Vagina (tissue), 2 donors: ENCODE data around the gene SUGCT. TPM values are rescaled to one million over a fixed set of nuclear protein-coding genes. Genes with fewer than 3 reads are reported as not detected.

Experiments
- DNase-seq, 2 donors: peaks; one replicate each; pipeline ENCODE4 v3.0.0-alpha.2; 2017; ENCODE audit errors: extremely low spot score in 2 of 2
- H3K27ac ChIP-seq: fragments of 200-600 bp; sonication (generic); one replicate; pipeline ENCODE4 v1.5.1; 2019
- H3K27me3 ChIP-seq: fragments of 200-600 bp; sonication (generic); one replicate; pipeline ENCODE4 v1.5.1; 2019
- H3K36me3 ChIP-seq, 2 donors: fragments of 200-600 bp; sonication (generic); one replicate each; pipeline ENCODE4 v1.5.1; 2017 to 2019
- H3K4me1 ChIP-seq: fragments of 200-600 bp; sonication (generic); one replicate; pipeline ENCODE4 v1.5.1; 2019
- H3K4me3 ChIP-seq, 2 donors: fragments of 200-600 bp; sonication (generic); 1 replicate in 1 of 2; 2 replicates in 1 of 2; pipeline ENCODE4 v1.5.1; 2016 to 2019
- H3K9me3 ChIP-seq: fragments of 200-600 bp; sonication (generic); one replicate; pipeline ENCODE4 v1.5.1; 2019
- POLR2A ChIP-seq, 2 donors: fragments of 450-650 bp; IDR thresholded peaks; one replicate each; pipeline ENCODE4 v1.6.1; 2017; ENCODE audit warnings: antibody characterized with exemption in 2 of 2, mild to moderate bottlenecking in 2 of 2, moderate library complexity in 2 of 2
- POLR2AphosphoS5 ChIP-seq, 2 donors: sonication (generic); formaldehyde crosslinking; IDR thresholded peaks; one replicate each; pipeline ENCODE4 v1.9.0; 2017; ENCODE audit warnings: antibody characterized with exemption in 2 of 2, mild to moderate bottlenecking in 2 of 2, low read depth in 1 of 2; ENCODE audit not compliant: insufficient read depth in 1 of 2
- intact Hi-C: fragments of 100-400 bp; cut with DNase I; formaldehyde crosslinking; loops from one replicate; pipeline ENCODE4 v1.15.1; 2023
- total RNA-seq: library from RNA; depleted of rRNA; stranded (reverse); fragments of >200 nt; gene quantifications from one replicate; pipeline ENCODE4 v1.2.3, GENCODE V29; 2016
- TF ChIP-seq, protein P1 (sequence below), 3 experiments: fragments of 450-650 bp in 2 of 3; fragments of 200-600 bp in 1 of 3; sonication (generic) in 1 of 3; IDR thresholded peaks; one replicate each; pipeline ENCODE4 v1.5.1; 2017 to 2019; ENCODE audit warnings: antibody characterized with exemption in 3 of 3, mild to moderate bottlenecking in 2 of 3, moderate library complexity in 2 of 3

SUGCT gene
- total RNA-seq, 1 donor from 2014 or later, result 2.2 TPM

DNA sequence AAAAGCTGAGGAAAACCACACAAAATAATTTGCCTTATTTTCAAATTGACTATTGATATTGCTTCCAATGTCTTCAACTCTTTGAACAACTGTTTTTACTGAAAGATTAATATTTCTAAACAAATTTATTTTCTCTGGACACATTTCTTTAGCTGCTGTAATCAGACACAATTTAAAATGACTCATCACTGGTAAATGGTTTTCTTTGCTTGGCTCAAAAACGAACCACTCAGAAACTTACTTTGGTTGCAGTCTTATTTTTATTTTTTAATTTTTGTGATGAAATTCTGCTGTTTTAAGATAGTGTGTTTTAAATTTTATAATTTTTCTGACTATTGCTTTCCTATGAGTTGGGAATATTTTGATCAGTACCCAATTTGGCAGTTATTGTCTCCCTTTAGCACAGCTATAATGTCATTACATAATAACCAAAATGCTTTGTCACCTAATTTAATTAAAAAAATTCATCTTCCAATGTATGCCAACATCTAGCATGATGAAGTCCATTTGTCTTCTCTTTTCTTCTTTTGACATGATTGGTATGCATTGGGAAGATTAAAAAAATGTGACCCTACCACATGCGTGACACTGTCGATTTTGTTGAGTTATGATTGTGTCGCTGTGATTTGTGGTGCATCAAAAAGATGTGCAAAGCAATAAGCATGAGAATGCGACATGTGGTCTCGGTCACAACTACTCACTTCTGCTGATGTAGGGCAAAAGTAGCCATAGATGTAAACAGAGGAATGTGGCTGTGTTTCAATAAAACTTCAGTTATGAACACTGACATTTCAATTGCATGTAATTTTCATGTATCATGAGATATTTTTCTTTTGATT, 222.3 kb downstream of the SUGCT start:
- Histone ChIP-seq H3K4me3 (no peak overlapping the region), H3K27ac (no peak overlapping the region), H3K4me1 (no peaks in the 10 kb centered on the region), H3K36me3 (no peaks in the 10 kb centered on the region), H3K27me3 (no peaks in the 10 kb centered on the region), H3K9me3 (no peaks in the 10 kb centered on the region)
- intact Hi-C loops, result no loop called here
- no peak for DNase-seq
- TF ChIP-seq POLR2A (IDR thresholded peaks at IDR 0.05) (no peak), POLR2AphosphoS5 (IDR thresholded peaks at IDR 0.05; ENCODE audit: insufficient read depth in 1 of 2, low read depth in 1 of 2) (no peak)
- TF ChIP-seq, protein P1, sequence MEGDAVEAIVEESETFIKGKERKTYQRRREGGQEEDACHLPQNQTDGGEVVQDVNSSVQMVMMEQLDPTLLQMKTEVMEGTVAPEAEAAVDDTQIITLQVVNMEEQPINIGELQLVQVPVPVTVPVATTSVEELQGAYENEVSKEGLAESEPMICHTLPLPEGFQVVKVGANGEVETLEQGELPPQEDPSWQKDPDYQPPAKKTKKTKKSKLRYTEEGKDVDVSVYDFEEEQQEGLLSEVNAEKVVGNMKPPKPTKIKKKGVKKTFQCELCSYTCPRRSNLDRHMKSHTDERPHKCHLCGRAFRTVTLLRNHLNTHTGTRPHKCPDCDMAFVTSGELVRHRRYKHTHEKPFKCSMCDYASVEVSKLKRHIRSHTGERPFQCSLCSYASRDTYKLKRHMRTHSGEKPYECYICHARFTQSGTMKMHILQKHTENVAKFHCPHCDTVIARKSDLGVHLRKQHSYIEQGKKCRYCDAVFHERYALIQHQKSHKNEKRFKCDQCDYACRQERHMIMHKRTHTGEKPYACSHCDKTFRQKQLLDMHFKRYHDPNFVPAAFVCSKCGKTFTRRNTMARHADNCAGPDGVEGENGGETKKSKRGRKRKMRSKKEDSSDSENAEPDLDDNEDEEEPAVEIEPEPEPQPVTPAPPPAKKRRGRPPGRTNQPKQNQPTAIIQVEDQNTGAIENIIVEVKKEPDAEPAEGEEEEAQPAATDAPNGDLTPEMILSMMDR (IDR thresholded peaks at IDR 0.05), result no peak

DNA sequence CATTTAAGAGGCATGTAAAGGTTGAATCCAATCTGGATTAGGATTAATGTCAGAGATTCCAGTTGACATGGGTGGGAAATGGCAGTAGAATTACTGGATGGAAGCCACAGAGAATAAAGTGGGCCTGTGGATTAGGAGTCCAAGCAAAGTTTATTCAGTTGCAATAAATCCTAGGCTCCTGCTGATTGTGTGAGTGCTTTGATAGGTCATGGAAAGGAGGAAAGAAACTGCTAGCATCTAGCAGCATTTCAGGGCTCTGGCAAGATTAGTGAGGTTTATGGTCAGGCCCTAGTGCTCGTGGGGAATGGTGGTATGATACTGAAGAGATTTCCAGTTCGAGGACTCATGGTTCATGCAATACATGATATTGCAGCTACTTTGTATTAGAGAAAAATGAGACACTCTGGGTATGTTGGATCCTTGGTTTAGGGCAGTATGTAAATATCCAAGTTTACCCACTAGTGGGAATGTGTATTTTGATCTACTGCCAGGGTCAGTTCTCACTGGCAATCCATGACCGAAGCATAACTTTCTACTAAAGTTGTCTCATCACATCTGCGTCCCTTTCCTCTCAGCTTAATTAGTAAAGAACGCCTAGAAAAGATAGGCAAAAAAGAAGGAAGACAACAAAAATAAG, 235.0 kb downstream of the SUGCT start:
- no peaks in the 10 kb centered on the region for H3K36me3 ChIP-seq
- intact Hi-C loops, result no loop called here
- TF ChIP-seq POLR2A (IDR thresholded peaks at IDR 0.05) (no peak), POLR2AphosphoS5 (IDR thresholded peaks at IDR 0.05; ENCODE audit: insufficient read depth in 1 of 2, low read depth in 1 of 2) (no peak)
- TF ChIP-seq, protein P1 (IDR thresholded peaks at IDR 0.05), result no peak
- no peak for DNase-seq
- H3K9me3 ChIP-seq, result no peaks in the 10 kb centered on the region
- no peaks in the 10 kb centered on the region for H3K27me3 ChIP-seq
- H3K4me3 ChIP-seq, result no peak overlapping the region
- no peaks in the 10 kb centered on the region for H3K4me1 ChIP-seq
- no peak overlapping the region for H3K27ac ChIP-seq

- Histone ChIP-seq H3K4me3 (no peak overlapping the region), H3K4me1 (no peaks in the 10 kb centered on the region), H3K36me3 (no peaks in the 10 kb centered on the region), H3K27ac (no peak overlapping the region), H3K9me3 (no peaks in the 10 kb centered on the region), H3K27me3 (no peaks in the 10 kb centered on the region)
- TF ChIP-seq POLR2AphosphoS5 (IDR thresholded peaks at IDR 0.05; ENCODE audit: insufficient read depth in 1 of 2, low read depth in 1 of 2), result no peak
- no peak for TF ChIP-seq POLR2A (IDR thresholded peaks at IDR 0.05)
- intact Hi-C loops, result no loop called here
- no peak for DNase-seq
These were observed 237.1 kb downstream of the SUGCT start for GRCh38 chr7:40371806-40372440.

DNA sequence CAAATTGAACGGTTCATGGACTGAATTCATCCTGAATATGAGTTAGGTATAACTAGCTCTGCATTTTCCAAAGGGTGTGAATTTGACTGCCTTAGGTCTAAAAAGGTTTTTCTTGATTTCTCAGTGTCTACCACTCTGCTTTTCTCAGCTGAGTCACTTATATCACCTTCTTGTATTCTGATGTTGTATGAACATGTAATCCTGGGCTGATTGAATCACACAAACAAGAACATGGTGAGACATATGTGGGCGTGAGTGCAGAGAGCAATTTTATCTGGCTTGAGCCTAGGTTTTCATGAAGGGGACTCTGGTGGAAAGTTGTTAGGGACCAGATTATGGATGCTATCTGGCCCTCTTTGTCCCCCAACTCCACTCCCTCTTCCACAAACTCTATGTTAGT, 239.8 kb downstream of the SUGCT start:
- no peaks in the 10 kb centered on the region for H3K9me3 ChIP-seq
- no peak overlapping the region for H3K27ac ChIP-seq
- DNase-seq, result no peak
- no peak overlapping the region for H3K4me3 ChIP-seq
- intact Hi-C loops, result no loop called here
- H3K27me3 ChIP-seq, result no peaks in the 10 kb centered on the region
- H3K4me1 ChIP-seq, result no peaks in the 10 kb centered on the region
- no peak for TF ChIP-seq POLR2A (IDR thresholded peaks at IDR 0.05)
- TF ChIP-seq, protein P1 (IDR thresholded peaks at IDR 0.05), result no peak
- no peaks in the 10 kb centered on the region for H3K36me3 ChIP-seq

- DNase-seq, result no peak
- H3K27ac ChIP-seq, result no peak overlapping the region
- intact Hi-C loops, result no loop called here
- no peaks in the 10 kb centered on the region for H3K36me3 ChIP-seq
- no peaks in the 10 kb centered on the region for H3K4me1 ChIP-seq
- H3K4me3 ChIP-seq, result no peak overlapping the region
- no peaks in the 10 kb centered on the region for H3K9me3 ChIP-seq
- H3K27me3 ChIP-seq, result no peaks in the 10 kb centered on the region
- TF ChIP-seq POLR2A (IDR thresholded peaks at IDR 0.05), result no peak
- TF ChIP-seq POLR2AphosphoS5 (IDR thresholded peaks at IDR 0.05; ENCODE audit: insufficient read depth in 1 of 2, low read depth in 1 of 2), result no peak
- TF ChIP-seq, protein P1 (IDR thresholded peaks at IDR 0.05), result no peak
These were observed 245.3 kb downstream of the SUGCT start for GRCh38 chr7:40380111-40380510.
